ENCODE results near the gene PEX16. TPM values are rescaled to one million over a fixed set of nuclear protein-coding genes. Genes with fewer than 3 reads are reported as not detected.
A peak's percentile ranks its signal among the peaks of the same experiment; 100 is the strongest.
"Not testable (repeated sequence)": the region's sequence is repeated elsewhere in the genome, so short reads cannot be mapped to it uniquely, and the experiment has no call there.

Gene PEX16
- total RNA-seq, 1 experiment from 2014 or later, result 33.9 TPM

- DNase-seq (ENCODE audit: low read depth in 1 of 2, low spot score in 2 of 2), result no peak
- Histone ChIP-seq H3K4me1 (replicated peaks) (peaks cover 26% of the 10 kb centered on the region), H3K9me3 (replicated peaks) (peaks cover 5% of the 10 kb centered on the region), H3K27me3 (replicated peaks) (peaks cover 23% of the 10 kb centered on the region), H3K4me3 (peak overlapping the region; percentile 75), H3K36me3 (peaks cover 30% of the 10 kb centered on the region), H3K27ac (no peak overlapping the region)
These were observed 1.4 kb upstream of the PEX16 start for GRCh38 chr11:45918962-45919675.

GRCh38 chr11:45918331-45918941, 759 bp upstream of the PEX16 start:
- peaks cover 26% of the 10 kb centered on the region for H3K4me1 ChIP-seq (replicated peaks)
- H3K27ac ChIP-seq, result no peak overlapping the region
- DNase-seq (ENCODE audit: low read depth in 1 of 2, low spot score in 2 of 2), result peak; percentile 81 to 88
- H3K36me3 ChIP-seq, result peaks cover 37% of the 10 kb centered on the region
- H3K9me3 ChIP-seq (replicated peaks), result peaks cover 4% of the 10 kb centered on the region
- H3K27me3 ChIP-seq (replicated peaks), result peaks cover 19% of the 10 kb centered on the region
- H3K4me3 ChIP-seq, result peak overlapping the region; percentile 75

- peaks cover 7% of the 10 kb centered on the region for H3K27me3 ChIP-seq (replicated peaks)
- peak overlapping the region; percentile 75 for H3K4me3 ChIP-seq
- H3K9me3 ChIP-seq (replicated peaks), result no peaks in the 10 kb centered on the region
- peaks cover 15% of the 10 kb centered on the region for H3K4me1 ChIP-seq (replicated peaks)
- peak overlapping the region; percentile 68 for H3K27ac ChIP-seq
- DNase-seq (ENCODE audit: low read depth in 1 of 2, low spot score in 2 of 2), result no peak
- peaks cover 48% of the 10 kb centered on the region for H3K36me3 ChIP-seq
These were observed 423 bp downstream of the PEX16 start for GRCh38 chr11:45917286-45917622.

- DNase-seq (ENCODE audit: low read depth in 1 of 2, low spot score in 2 of 2), result no peak
- no peak overlapping the region for H3K27ac ChIP-seq
- H3K27me3 ChIP-seq (replicated peaks), result no peaks in the 10 kb centered on the region
- no peak overlapping the region for H3K4me3 ChIP-seq
- no peaks in the 10 kb centered on the region for H3K9me3 ChIP-seq (replicated peaks)
- peaks cover 66% of the 10 kb centered on the region for H3K36me3 ChIP-seq
- H3K4me1 ChIP-seq (replicated peaks), result peaks cover 13% of the 10 kb centered on the region
These were observed 2.2 kb downstream of the PEX16 start for GRCh38 chr11:45915446-45915845.

GRCh38 chr11:45913942-45914635, 3.6 kb downstream of the PEX16 start:
- Histone ChIP-seq H3K27me3 (replicated peaks) (no peaks in the 10 kb centered on the region), H3K4me3 (no peak overlapping the region), H3K9me3 (replicated peaks) (no peaks in the 10 kb centered on the region), H3K27ac (no peak overlapping the region), H3K36me3 (peaks cover 79% of the 10 kb centered on the region), H3K4me1 (replicated peaks) (peaks cover 13% of the 10 kb centered on the region)
- no peak for DNase-seq (ENCODE audit: low read depth in 1 of 2, low spot score in 2 of 2)

- H3K27ac ChIP-seq, result no peak overlapping the region
- no peaks in the 10 kb centered on the region for H3K9me3 ChIP-seq (replicated peaks)
- no peak overlapping the region for H3K4me3 ChIP-seq
- peaks cover 81% of the 10 kb centered on the region for H3K36me3 ChIP-seq
- DNase-seq (ENCODE audit: low read depth in 1 of 2, low spot score in 2 of 2), result no peak
- no peaks in the 10 kb centered on the region for H3K27me3 ChIP-seq (replicated peaks)
- peaks cover 13% of the 10 kb centered on the region for H3K4me1 ChIP-seq (replicated peaks)
These were observed 4.2 kb downstream of the PEX16 start for GRCh38 chr11:45913514-45913913.

- peaks cover 66% of the 10 kb centered on the region for H3K36me3 ChIP-seq
- H3K9me3 ChIP-seq (replicated peaks), result no peaks in the 10 kb centered on the region
- H3K4me1 ChIP-seq (replicated peaks), result no peaks in the 10 kb centered on the region
- no peak overlapping the region for H3K27ac ChIP-seq
- no peak overlapping the region for H3K4me3 ChIP-seq
- H3K27me3 ChIP-seq (replicated peaks), result no peaks in the 10 kb centered on the region
- DNase-seq (ENCODE audit: low read depth in 1 of 2, low spot score in 2 of 2), result no peak
These were observed 7.1 kb downstream of the PEX16 start for GRCh38 chr11:45910623-45911022.

GRCh38 chr11:45909594-45910475, 7.8 kb downstream of the PEX16 start:
- DNase-seq (ENCODE audit: low read depth in 1 of 2, low spot score in 2 of 2), result no peak
- H3K27me3 ChIP-seq (replicated peaks), result no peaks in the 10 kb centered on the region
- H3K9me3 ChIP-seq (replicated peaks), result no peaks in the 10 kb centered on the region
- H3K27ac ChIP-seq, result no peak overlapping the region
- no peak overlapping the region for H3K4me3 ChIP-seq
- no peaks in the 10 kb centered on the region for H3K4me1 ChIP-seq (replicated peaks)
- peaks cover 58% of the 10 kb centered on the region for H3K36me3 ChIP-seq

- no peaks in the 10 kb centered on the region for H3K4me1 ChIP-seq (replicated peaks)
- H3K9me3 ChIP-seq (replicated peaks), result no peaks in the 10 kb centered on the region
- H3K36me3 ChIP-seq, result peaks cover 39% of the 10 kb centered on the region
- H3K4me3 ChIP-seq, result no peak overlapping the region
- DNase-seq (ENCODE audit: low read depth in 1 of 2, low spot score in 2 of 2), result no peak
- no peak overlapping the region for H3K27ac ChIP-seq
- no peaks in the 10 kb centered on the region for H3K27me3 ChIP-seq (replicated peaks)
These were observed 9.7 kb downstream of the PEX16 start for GRCh38 chr11:45907911-45908370.

- Histone ChIP-seq H3K36me3 (peaks cover 32% of the 10 kb centered on the region), H3K4me3 (no peak within 1 kb of the TSS), H3K27me3 (replicated peaks) (no peaks in the 10 kb centered on the region), H3K4me1 (replicated peaks) (no peaks in the 10 kb centered on the region), H3K9me3 (replicated peaks) (no peaks in the 10 kb centered on the region), H3K27ac (no peak within 1 kb of the TSS)
- no peak for DNase-seq (ENCODE audit: low read depth in 1 of 2, low spot score in 2 of 2)
These were observed 10.6 kb downstream of the PEX16 start, which contains the start of gene FREY1 for GRCh38 chr11:45906965-45907611. Gene FREY1 (minus strand): TSS chr11:45907271. CDS start chr11:45907245, 26 bp downstream.

- Histone ChIP-seq H3K27me3 (replicated peaks) (peaks cover 4% of the 10 kb centered on the region; the same call in 1 of the 2 replicates), H3K36me3 (peaks cover 23% of the 10 kb centered on the region), H3K4me1 (replicated peaks) (no peaks in the 10 kb centered on the region), H3K27ac (no peak overlapping the region), H3K4me3 (no peak overlapping the region), H3K9me3 (replicated peaks) (no peaks in the 10 kb centered on the region)
- DNase-seq (ENCODE audit: low read depth in 1 of 2, low spot score in 2 of 2), result no peak
These were observed 11.5 kb downstream of the PEX16 start for GRCh38 chr11:45906096-45906682.

GRCh38 chr11:45905576-45905975, 12.1 kb downstream of the PEX16 start:
- not testable (repeated sequence) for H3K4me3 ChIP-seq; H3K27ac ChIP-seq; H3K9me3 ChIP-seq (replicated peaks); H3K4me1 ChIP-seq (replicated peaks); DNase-seq (ENCODE audit: low read depth in 1 of 2, low spot score in 2 of 2)
- Histone ChIP-seq H3K27me3 (replicated peaks) (peaks cover 10% of the 10 kb centered on the region), H3K36me3 (peaks cover 17% of the 10 kb centered on the region)

GRCh38 chr11:45905095-45905494, 12.6 kb downstream of the PEX16 start:
- DNase-seq (ENCODE audit: low read depth in 1 of 2, low spot score in 2 of 2), result no peak
- no peaks in the 10 kb centered on the region; the same call in 1 of the 2 replicates for H3K9me3 ChIP-seq (replicated peaks)
- H3K27me3 ChIP-seq (replicated peaks), result peaks cover 15% of the 10 kb centered on the region
- H3K4me1 ChIP-seq (replicated peaks), result peaks cover 8% of the 10 kb centered on the region
- no peak overlapping the region for H3K4me3 ChIP-seq
- H3K36me3 ChIP-seq, result peaks cover 12% of the 10 kb centered on the region
- H3K27ac ChIP-seq, result no peak overlapping the region

Data from SJSA1 (cell line).